Uterus (tissue), 4 donors: Measurements from ENCODE around the gene FAM168B. TPM values are rescaled to one million over a fixed set of nuclear protein-coding genes. Genes with fewer than 3 reads are reported as not detected.

Experiments
- DNase-seq, 2 donors: peaks; one replicate each; pipeline ENCODE4 v3.0.0-alpha.2; 2019 to 2020
- H3K27ac ChIP-seq, 2 donors: fragments of 200-600 bp; sonication (generic); 1 replicate in 1 of 2; 2 replicates in 1 of 2; pipeline ENCODE4 v1.5.1; 2016 to 2018
- H3K27me3 ChIP-seq, 2 donors: fragments of 200-600 bp; sonication (generic); one replicate each; pipeline ENCODE4 v1.5.1; 2018 to 2019; ENCODE audit warnings: control low read depth in 1 of 2
- H3K36me3 ChIP-seq, 2 donors: fragments of 200-600 bp; sonication (generic); one replicate each; pipeline ENCODE4 v1.5.1; 2019; ENCODE audit warnings: control low read depth in 1 of 2
- H3K4me1 ChIP-seq, 2 donors: fragments of 200-600 bp; sonication (generic); one replicate each; pipeline ENCODE4 v1.5.1; 2018 to 2019; ENCODE audit warnings: control low read depth in 1 of 2
- H3K4me3 ChIP-seq, 2 donors: fragments of 200-600 bp; sonication (generic); 1 replicate in 1 of 2; 2 replicates in 1 of 2; pipeline ENCODE4 v1.5.1; 2018 to 2019; ENCODE audit warnings: mild to moderate bottlenecking in 1 of 2
- H3K9me3 ChIP-seq, 2 donors: fragments of 200-600 bp; sonication (generic); one replicate each; pipeline ENCODE4 v1.5.1; 2019; ENCODE audit warnings: control low read depth in 1 of 2
- CTCF ChIP-seq, 4 experiments: fragments of 200-600 bp in 2 of 4; fragments of 450-650 bp in 2 of 4; sonication (generic) in 2 of 4; IDR thresholded peaks; one replicate each; pipeline ENCODE4 v1.5.1; 2016 to 2019; ENCODE audit warnings: antibody characterized with exemption in 4 of 4, mild to moderate bottlenecking in 2 of 4, moderate library complexity in 1 of 4
- POLR2A ChIP-seq, 2 donors: fragments of 450-650 bp; IDR thresholded peaks; one replicate each; pipeline ENCODE4 v1.6.1; 2016; ENCODE audit warnings: antibody characterized with exemption in 2 of 2, mild to moderate bottlenecking in 1 of 2, moderate library complexity in 1 of 2
- intact Hi-C: fragments of 100-400 bp; cut with DNase I; formaldehyde crosslinking; loops from one replicate; pipeline ENCODE4 v1.15.1; 2023; ENCODE audit warnings: low total_unique reads
- total RNA-seq, 4 donors: library from RNA; depleted of rRNA in 3 of 4; stranded (reverse); fragments of >200 nt in 3 of 4; gene quantifications; one replicate each; pipeline versions ENCODE4 v1.1.0 to v1.2.4, GENCODE V29; 2014 to 2023
- donor health status: DM: yes; HTN: yes; CAD: no.

FAM168B gene
- total RNA-seq, 4 donors from 2014 or later: 50.0 to 194 (median 104) TPM

GRCh38 chr2:131035826-131036231, 57.4 kb downstream of the FAM168B start:
- no peak for TF ChIP-seq POLR2A (IDR thresholded peaks at IDR 0.05)
- no peak for TF ChIP-seq CTCF (IDR thresholded peaks at IDR 0.05)
- H3K9me3 ChIP-seq: no peaks in the 10 kb centered on the region
- intact Hi-C loops: no loop called here
- H3K27ac ChIP-seq: no peak overlapping the region
- H3K4me1 ChIP-seq: no peaks in the 10 kb centered on the region
- H3K4me3 ChIP-seq: peak overlapping the region; percentile 21 to 43
- no peak for DNase-seq
- no peaks in the 10 kb centered on the region for H3K36me3 ChIP-seq
- H3K27me3 ChIP-seq: no peaks in the 10 kb centered on the region

GRCh38 chr2:131035112-131035825, 58.0 kb downstream of the FAM168B start:
- H3K36me3 ChIP-seq: no peaks in the 10 kb centered on the region
- H3K27me3 ChIP-seq: no peaks in the 10 kb centered on the region
- peak overlapping the region; percentile 21 to 43 for H3K4me3 ChIP-seq
- TF ChIP-seq POLR2A (IDR thresholded peaks at IDR 0.05): no peak
- TF ChIP-seq CTCF (IDR thresholded peaks at IDR 0.05): no peak
- no peak overlapping the region for H3K27ac ChIP-seq
- no peaks in the 10 kb centered on the region for H3K9me3 ChIP-seq
- no peaks in the 10 kb centered on the region for H3K4me1 ChIP-seq
- DNase-seq: no peak
- intact Hi-C loops: no loop called here

GRCh38 chr2:131034122-131035051, 58.9 kb downstream of the FAM168B start:
- no peaks in the 10 kb centered on the region for H3K36me3 ChIP-seq
- H3K9me3 ChIP-seq: no peaks in the 10 kb centered on the region
- intact Hi-C loops: no loop called here
- no peak for DNase-seq
- no peaks in the 10 kb centered on the region for H3K27me3 ChIP-seq
- peak overlapping the region; percentile 24 to 51 for H3K4me3 ChIP-seq
- H3K27ac ChIP-seq: no peak overlapping the region
- no peaks in the 10 kb centered on the region for H3K4me1 ChIP-seq
- no peak for TF ChIP-seq POLR2A (IDR thresholded peaks at IDR 0.05)
- TF ChIP-seq CTCF (IDR thresholded peaks at IDR 0.05): no peak

GRCh38 chr2:131033786-131034121, 59.5 kb downstream of the FAM168B start:
- intact Hi-C loops: no loop called here
- no peak for DNase-seq
- no peak for TF ChIP-seq POLR2A (IDR thresholded peaks at IDR 0.05)
- no peak for TF ChIP-seq CTCF (IDR thresholded peaks at IDR 0.05)
- Histone ChIP-seq H3K4me1 (no peaks in the 10 kb centered on the region), H3K4me3 (no peak overlapping the region), H3K27me3 (no peaks in the 10 kb centered on the region), H3K27ac (no peak overlapping the region), H3K36me3 (no peaks in the 10 kb centered on the region), H3K9me3 (no peaks in the 10 kb centered on the region)

- Histone ChIP-seq H3K27ac (no peak overlapping the region), H3K4me3 (no peak overlapping the region), H3K27me3 (no peaks in the 10 kb centered on the region), H3K4me1 (no peaks in the 10 kb centered on the region), H3K9me3 (no peaks in the 10 kb centered on the region), H3K36me3 (no peaks in the 10 kb centered on the region)
- intact Hi-C loops: no loop called here
- no peak for TF ChIP-seq POLR2A (IDR thresholded peaks at IDR 0.05)
- no peak for TF ChIP-seq CTCF (IDR thresholded peaks at IDR 0.05)
- DNase-seq: no peak
These were observed 60.8 kb downstream of the FAM168B start for GRCh38 chr2:131032393-131032836.
